HL-60 (cell line): Measurements from ENCODE around the gene FRMD3.

Experiments used
- POLR2AphosphoS5 ChIP-seq: IDR thresholded peaks from 2 replicates; pipeline ENCODE4 v1.6.1; 2012; ENCODE audit warnings: low read depth
- TF ChIP-seq, protein P1 (sequence below): IDR thresholded peaks from one replicate; pipeline ENCODE4 v1.5.1; 2011; ENCODE audit warnings: low read length, control low read depth, inconsistent platforms; ENCODE audit not compliant: insufficient read depth

DNA sequence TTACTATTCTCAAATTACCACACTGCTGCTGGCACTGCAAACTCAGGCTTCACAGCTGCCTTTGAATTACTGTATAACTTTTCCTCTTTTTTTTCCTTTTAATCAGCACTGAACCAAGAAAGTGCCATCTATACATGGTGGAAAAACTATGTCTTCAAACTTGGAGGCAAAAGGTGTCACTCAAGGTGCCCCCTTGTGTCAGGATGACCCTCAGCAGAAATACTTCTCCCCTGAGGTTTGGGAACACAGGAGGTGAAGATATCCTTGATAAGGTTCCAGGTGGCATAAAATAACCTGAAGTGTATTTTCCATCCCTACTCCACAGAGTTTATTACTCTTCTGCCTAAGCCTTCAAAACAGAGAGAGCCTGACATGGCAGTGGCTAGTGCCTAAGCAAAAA is 14.5 kb downstream of the FRMD3 start:
- no peak for TF ChIP-seq POLR2AphosphoS5
- TF ChIP-seq, protein P1, sequence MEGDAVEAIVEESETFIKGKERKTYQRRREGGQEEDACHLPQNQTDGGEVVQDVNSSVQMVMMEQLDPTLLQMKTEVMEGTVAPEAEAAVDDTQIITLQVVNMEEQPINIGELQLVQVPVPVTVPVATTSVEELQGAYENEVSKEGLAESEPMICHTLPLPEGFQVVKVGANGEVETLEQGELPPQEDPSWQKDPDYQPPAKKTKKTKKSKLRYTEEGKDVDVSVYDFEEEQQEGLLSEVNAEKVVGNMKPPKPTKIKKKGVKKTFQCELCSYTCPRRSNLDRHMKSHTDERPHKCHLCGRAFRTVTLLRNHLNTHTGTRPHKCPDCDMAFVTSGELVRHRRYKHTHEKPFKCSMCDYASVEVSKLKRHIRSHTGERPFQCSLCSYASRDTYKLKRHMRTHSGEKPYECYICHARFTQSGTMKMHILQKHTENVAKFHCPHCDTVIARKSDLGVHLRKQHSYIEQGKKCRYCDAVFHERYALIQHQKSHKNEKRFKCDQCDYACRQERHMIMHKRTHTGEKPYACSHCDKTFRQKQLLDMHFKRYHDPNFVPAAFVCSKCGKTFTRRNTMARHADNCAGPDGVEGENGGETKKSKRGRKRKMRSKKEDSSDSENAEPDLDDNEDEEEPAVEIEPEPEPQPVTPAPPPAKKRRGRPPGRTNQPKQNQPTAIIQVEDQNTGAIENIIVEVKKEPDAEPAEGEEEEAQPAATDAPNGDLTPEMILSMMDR: no peak
